Measurements from ENCODE around the gene BTBD9.

DNA sequence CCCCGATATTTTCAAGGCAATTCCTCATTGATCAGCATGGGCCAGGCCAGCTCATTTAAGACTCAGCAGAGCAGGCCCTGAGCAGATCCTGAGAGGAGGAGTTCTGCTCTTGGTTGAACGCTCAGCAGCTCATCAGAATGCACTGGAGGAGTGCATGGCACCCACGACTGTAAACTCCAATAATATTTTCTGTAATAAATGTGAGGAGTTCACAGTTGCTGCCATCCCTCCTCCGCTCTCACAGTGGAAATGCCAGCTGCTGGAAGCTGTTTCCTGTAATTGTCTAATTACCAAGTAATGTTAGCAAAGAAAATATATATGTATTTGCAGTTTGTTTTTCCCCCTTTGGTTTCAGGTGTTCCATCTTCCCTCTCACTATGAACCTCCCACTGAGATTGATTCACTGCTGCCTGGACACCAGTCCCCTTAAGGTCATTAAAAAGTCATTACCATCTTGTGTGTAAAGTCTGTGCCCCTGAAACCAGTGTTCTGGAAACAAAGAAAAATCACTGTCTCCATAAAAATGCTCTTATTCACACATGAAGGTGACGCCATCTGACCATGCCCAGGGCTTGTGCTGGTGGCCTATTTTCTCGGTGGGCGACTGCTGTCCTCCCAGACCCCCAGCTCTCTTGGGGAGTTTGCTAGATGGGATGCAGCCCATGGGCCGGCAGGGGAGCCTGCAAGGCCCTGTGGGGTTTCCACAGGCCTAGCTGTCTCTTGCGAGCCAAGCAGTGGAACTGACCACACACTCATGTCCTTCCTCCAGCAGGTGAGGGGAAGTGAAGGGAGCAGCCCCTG is 446.0 kb downstream of the BTBD9 start:
- TF ChIP-seq, protein P1, sequence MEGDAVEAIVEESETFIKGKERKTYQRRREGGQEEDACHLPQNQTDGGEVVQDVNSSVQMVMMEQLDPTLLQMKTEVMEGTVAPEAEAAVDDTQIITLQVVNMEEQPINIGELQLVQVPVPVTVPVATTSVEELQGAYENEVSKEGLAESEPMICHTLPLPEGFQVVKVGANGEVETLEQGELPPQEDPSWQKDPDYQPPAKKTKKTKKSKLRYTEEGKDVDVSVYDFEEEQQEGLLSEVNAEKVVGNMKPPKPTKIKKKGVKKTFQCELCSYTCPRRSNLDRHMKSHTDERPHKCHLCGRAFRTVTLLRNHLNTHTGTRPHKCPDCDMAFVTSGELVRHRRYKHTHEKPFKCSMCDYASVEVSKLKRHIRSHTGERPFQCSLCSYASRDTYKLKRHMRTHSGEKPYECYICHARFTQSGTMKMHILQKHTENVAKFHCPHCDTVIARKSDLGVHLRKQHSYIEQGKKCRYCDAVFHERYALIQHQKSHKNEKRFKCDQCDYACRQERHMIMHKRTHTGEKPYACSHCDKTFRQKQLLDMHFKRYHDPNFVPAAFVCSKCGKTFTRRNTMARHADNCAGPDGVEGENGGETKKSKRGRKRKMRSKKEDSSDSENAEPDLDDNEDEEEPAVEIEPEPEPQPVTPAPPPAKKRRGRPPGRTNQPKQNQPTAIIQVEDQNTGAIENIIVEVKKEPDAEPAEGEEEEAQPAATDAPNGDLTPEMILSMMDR (IDR thresholded peaks at IDR 0.05; ENCODE audit: poor library complexity), result no peak
- TF ChIP-seq EZH2 (IDR thresholded peaks at IDR 0.05; ENCODE audit: borderline replicate concordance), result no peak

Measured in hepatocyte (in vitro differentiated cells).